H1 (cell line): Measurements from ENCODE around the gene SPOP. TPM values are rescaled to one million over a fixed set of nuclear protein-coding genes. Genes with fewer than 3 reads are reported as not detected.

Source experiments
- CBX5 ChIP-seq: fragments of 300-800, 300-1000 bp; sonication (generic); IDR thresholded peaks from 2 replicates; pipeline ENCODE4 v1.7.1; 2016; ENCODE audit warnings: antibody characterized with exemption, low read length, low read depth
- CHD1 ChIP-seq: IDR thresholded peaks from 2 replicates; pipeline ENCODE4 v1.6.1; 2012; ENCODE audit warnings: low read depth, low read length, improper control_type of control experiment
- CTBP2 ChIP-seq: IDR thresholded peaks from 2 replicates; pipeline ENCODE4 v1.7.0; 2011; ENCODE audit warnings: borderline replicate concordance, mild to moderate bottlenecking, moderate library complexity, mixed read lengths, low read length; ENCODE audit not compliant: insufficient read depth, insufficient read length
- GTF2F1 ChIP-seq: IDR thresholded peaks from 2 replicates; pipeline ENCODE4 v1.6.1; 2012; ENCODE audit warnings: low read depth, low read length, improper control_type of control experiment, borderline replicate concordance
- JUND ChIP-seq: IDR thresholded peaks from 2 replicates; pipeline ENCODE4 v1.6.1; 2011; ENCODE audit warnings: mild to moderate bottlenecking, improper control_type of control experiment, low read length
- KDM1A ChIP-seq: fragments of 200-600, 300-600 bp; sonication (generic); IDR thresholded peaks from 2 replicates; pipeline ENCODE4 v1.7.1; 2016; ENCODE audit warnings: mild to moderate bottlenecking, low read length, borderline replicate concordance
- KDM4A ChIP-seq: IDR thresholded peaks from one replicate; pipeline ENCODE4 v1.7.1; 2012; ENCODE audit warnings: low read depth, mild to moderate bottlenecking, moderate library complexity, low read length, inconsistent platforms; ENCODE audit not compliant: severe bottlenecking
- NRF1 ChIP-seq: IDR thresholded peaks from 2 replicates; pipeline ENCODE4 v1.6.1; 2011; ENCODE audit warnings: mild to moderate bottlenecking, low read depth, low read length, improper control_type of control experiment
- POLR2AphosphoS5 ChIP-seq: IDR thresholded peaks from 2 replicates; pipeline ENCODE4 v1.6.1; 2011; ENCODE audit warnings: low read depth, low read length
- RAD21 ChIP-seq, 2 experiments: IDR thresholded peaks in 1 of 2; conservative IDR thresholded peaks in 1 of 2; 2 replicates each; pipeline ENCODE4 v1.6.1; 2011; ENCODE audit warnings: low read depth in 2 of 2, low read length in 2 of 2, improper control_type of control experiment in 1 of 2, inconsistent platforms in 1 of 2, mild to moderate bottlenecking in 1 of 2, moderate library complexity in 1 of 2
- RBBP5 ChIP-seq: IDR thresholded peaks from 2 replicates; pipeline ENCODE4 v1.7.1; 2012; ENCODE audit warnings: low read depth, mild to moderate bottlenecking, inconsistent platforms, low read length, moderate library complexity, borderline replicate concordance
- RXRA ChIP-seq: IDR thresholded peaks from 2 replicates; pipeline ENCODE4 v1.6.1; 2011; ENCODE audit warnings: low read depth, mild to moderate bottlenecking, low read length, moderate library complexity; ENCODE audit not compliant: insufficient read depth
- SIN3A ChIP-seq, 2 experiments: IDR thresholded peaks in 1 of 2; conservative IDR thresholded peaks in 1 of 2; 2 replicates each; pipeline ENCODE4 v1.6.1; 2011 to 2012; ENCODE audit warnings: low read length in 2 of 2, improper control_type of control experiment in 1 of 2, low read depth in 1 of 2, mild to moderate bottlenecking in 1 of 2
- SIRT6 ChIP-seq: IDR thresholded peaks from one replicate; pipeline ENCODE4 v1.7.1; 2012; ENCODE audit warnings: low read length, inconsistent platforms
- TCF12 ChIP-seq: IDR thresholded peaks from 2 replicates; pipeline ENCODE4 v1.6.1; 2011; ENCODE audit warnings: low read depth, mild to moderate bottlenecking, low read length
- YY1 ChIP-seq: IDR thresholded peaks from 2 replicates; pipeline ENCODE4 v1.6.1; 2011; ENCODE audit warnings: low read depth, mild to moderate bottlenecking, low read length
- polyA plus RNA-seq, 7 experiments: library from polyadenylated mRNA; depleted of rRNA in 3 of 7; stranded (reverse) in 5 of 7; unstranded in 2 of 7; fragments of >200 nt in 5 of 7; fragments of 200-250 nt in 2 of 7; gene quantifications; 1 replicate in 5 of 7; 2 replicates in 1 of 7; 4 replicates in 1 of 7; pipeline versions ENCODE4 v1.2.1 to v1.2.3, GENCODE V29; 2011 to 2013; ENCODE audit warnings: missing spikeins in 2 of 7, mixed read lengths in 2 of 7
- total RNA-seq: library from RNA; stranded (reverse); fragmentation: NEBNext Ultra II Directional; extraction: Animal tissue kit (Norgen Biotek cat#: 25700); gene quantifications from 2 replicates; pipeline ENCODE4 v1.2.1, GENCODE V29; 2021
- TF ChIP-seq, protein P1 (sequence below), 3 experiments: IDR thresholded peaks; 1 replicate in 2 of 3; 2 replicates in 1 of 3; pipeline versions ENCODE4 v1.5.1 to v1.6.1; 2011; ENCODE audit warnings: low read length in 3 of 3, mild to moderate bottlenecking in 3 of 3, inconsistent platforms in 2 of 3, low read depth in 1 of 3, moderate library complexity in 1 of 3; ENCODE audit not compliant: insufficient read depth in 1 of 3; ENCODE audit errors: control extremely low read depth in 1 of 3

The SPOP gene
- total and polyA plus RNA-seq, 2 of the 8 experiments (the other 6 are each of a cell fraction or from before 2014, with no cell fraction given): 13.3 to 25.6 TPM

DNA sequence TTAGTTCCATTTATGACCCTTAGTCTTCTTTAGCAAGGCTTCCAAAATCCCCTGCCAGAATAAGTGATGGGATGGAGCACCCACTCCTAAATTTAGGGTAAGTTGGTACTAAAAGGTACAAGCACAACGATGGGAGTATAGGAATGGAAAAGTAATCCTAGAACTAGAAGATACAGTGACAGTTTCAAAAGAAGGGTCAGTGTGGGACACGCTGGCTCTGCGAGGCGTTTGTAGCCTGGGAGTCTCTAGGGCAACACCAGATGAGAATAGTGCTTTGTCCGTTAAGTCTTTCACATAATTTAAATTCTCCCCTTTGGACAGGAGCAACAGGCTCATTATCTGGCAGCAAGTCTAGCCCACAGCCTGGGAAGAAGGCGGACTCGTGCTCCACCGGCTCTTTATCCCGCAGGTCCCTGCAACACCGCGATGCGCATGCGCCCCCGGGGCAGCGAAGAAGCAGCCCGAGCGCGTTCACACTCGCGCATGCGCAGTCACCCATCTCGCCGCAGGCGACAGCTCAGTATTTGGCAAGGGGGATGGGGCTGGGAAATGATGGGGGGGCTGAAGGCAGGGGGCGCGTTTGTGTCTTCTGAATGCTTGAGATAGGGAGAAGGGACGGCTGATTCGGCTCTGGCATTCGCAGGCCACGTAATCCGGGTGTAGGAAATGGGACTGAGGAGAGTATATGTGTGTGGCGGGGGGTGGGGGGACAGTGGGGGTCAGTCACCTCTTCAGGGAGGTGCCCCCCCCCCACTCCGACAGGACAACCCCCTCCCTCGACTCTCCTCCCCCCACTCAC, 564 bp downstream of the SPOP start (continued):
- no peak for TF ChIP-seq CBX5
- no peak for TF ChIP-seq TCF12
- TF ChIP-seq KDM1A: no peak
- peak; percentile 65 for TF ChIP-seq KDM4A
- TF ChIP-seq RXRA: no peak
- no peak for TF ChIP-seq CTBP2
- no peak for TF ChIP-seq CHD1
- no peak for TF ChIP-seq YY1
- TF ChIP-seq NRF1: peak; percentile 99
- no peak for TF ChIP-seq SIRT6
- no peak for TF ChIP-seq RAD21 (IDR thresholded peaks at IDR 0.05 in 1 of 2, conservative IDR thresholded peaks at IDR 0.05 in 1 of 2; ENCODE audit: low read depth in 2 of 2, low read length in 2 of 2)
- no peak for TF ChIP-seq RBBP5
- TF ChIP-seq, protein P1, sequence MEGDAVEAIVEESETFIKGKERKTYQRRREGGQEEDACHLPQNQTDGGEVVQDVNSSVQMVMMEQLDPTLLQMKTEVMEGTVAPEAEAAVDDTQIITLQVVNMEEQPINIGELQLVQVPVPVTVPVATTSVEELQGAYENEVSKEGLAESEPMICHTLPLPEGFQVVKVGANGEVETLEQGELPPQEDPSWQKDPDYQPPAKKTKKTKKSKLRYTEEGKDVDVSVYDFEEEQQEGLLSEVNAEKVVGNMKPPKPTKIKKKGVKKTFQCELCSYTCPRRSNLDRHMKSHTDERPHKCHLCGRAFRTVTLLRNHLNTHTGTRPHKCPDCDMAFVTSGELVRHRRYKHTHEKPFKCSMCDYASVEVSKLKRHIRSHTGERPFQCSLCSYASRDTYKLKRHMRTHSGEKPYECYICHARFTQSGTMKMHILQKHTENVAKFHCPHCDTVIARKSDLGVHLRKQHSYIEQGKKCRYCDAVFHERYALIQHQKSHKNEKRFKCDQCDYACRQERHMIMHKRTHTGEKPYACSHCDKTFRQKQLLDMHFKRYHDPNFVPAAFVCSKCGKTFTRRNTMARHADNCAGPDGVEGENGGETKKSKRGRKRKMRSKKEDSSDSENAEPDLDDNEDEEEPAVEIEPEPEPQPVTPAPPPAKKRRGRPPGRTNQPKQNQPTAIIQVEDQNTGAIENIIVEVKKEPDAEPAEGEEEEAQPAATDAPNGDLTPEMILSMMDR (IDR thresholded peaks at IDR 0.05; ENCODE audit: control extremely low read depth in 1 of 3, insufficient read depth in 1 of 3, low read depth in 1 of 3, low read length in 3 of 3): no peak
- peak; percentile 70 for TF ChIP-seq POLR2AphosphoS5
- no peak for TF ChIP-seq JUND
- TF ChIP-seq SIN3A (conservative IDR thresholded peaks at IDR 0.05 in 1 of 2, IDR thresholded peaks at IDR 0.05 in 1 of 2; ENCODE audit: low read depth in 1 of 2, low read length in 2 of 2): 0 out of 4 replicates have a peak, but pooled peaks have one; percentile 45 to 61
- no peak for TF ChIP-seq GTF2F1
